ENCODE results near the gene FAM114A2.
"Not testable (repeated sequence)": the region's sequence is repeated elsewhere in the genome, so short reads cannot be mapped to it uniquely, and the experiment has no call there.

The FAM114A2 gene

DNA sequence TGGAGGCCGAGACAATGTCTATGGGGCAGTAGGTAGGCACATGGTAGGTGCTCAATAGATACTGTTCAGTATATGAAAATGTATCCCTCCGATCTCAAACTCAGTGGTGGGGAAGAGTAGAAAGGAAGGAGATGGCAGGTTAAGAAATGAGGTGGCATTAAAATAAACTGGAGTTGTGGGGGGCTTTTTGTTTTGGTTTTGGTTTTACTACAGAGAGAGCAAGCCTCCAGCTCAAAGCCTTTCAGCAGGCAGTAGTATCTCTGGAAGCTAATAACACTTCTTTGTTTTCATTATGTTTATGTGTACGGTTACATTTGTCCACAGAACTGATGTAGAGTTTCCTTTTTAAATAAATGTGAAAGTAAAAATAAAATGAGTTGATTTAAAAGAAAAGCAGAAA is 8.6 kb upstream of the FAM114A2 start:
- no peak for DNase-seq

DNA sequence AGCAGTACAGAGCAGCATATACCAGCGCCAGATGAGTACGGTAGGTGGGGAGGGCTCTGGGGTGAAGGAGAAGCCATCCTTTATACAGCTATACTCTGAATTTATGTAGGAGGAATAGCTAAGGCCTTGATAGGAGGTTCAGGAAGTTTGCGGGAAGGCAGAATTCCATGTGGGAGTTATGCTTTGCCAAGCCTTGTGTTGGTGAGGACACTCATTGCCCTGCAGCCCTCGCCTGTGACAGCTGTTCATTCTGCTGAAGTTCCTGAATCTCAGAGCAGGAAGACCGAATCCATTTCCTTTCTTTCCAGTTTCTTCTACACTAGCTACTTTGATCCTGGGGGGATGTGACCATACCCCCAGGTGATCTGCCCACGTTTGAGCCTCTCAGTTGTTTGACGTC is 7.8 kb upstream of the FAM114A2 start:
- no peak for DNase-seq

DNA sequence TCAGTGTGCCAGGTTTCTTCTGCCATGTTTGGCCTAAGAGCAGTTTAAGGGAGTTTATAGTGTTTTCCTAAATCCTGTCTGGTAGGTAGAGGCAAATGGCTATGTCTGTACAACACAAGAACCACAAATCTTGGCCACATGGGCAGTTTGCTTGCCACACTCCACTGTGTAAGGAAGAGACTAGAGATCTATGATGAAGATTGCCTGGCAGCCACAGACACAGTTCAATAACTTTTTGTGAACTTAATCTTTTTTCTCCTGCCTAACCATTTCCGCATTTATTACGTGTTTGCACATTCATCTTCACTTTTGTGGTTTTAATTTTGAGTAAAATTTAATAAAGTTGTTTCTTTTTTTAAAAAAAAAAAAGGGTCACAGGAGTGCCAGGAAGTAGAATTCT is 5.9 kb upstream of the FAM114A2 start:
- DNase-seq, result no peak

DNA sequence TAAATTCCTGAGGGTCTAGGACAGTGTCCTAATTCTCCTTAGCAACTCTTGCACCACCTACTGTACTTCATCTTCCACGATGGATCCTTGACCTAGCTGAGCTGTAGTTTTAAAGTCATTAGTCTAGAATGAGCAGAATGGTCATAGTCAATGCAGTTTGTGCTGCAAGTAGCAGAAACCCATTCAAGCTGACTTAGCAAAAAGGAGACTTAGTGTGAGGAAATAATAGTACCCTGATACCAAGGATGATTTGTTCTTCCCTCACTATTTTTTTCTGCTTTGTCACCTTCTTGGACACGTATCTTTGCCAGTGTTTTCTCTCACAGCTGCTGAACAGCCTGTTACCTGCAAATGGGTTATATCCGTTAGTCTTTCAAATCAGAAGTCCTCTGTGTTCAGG is 5.4 kb upstream of the FAM114A2 start:
- no peak for DNase-seq

GRCh38 chr5:154042766-154043165 is 4.1 kb upstream of the FAM114A2 start:
- DNase-seq, result no peak

DNA sequence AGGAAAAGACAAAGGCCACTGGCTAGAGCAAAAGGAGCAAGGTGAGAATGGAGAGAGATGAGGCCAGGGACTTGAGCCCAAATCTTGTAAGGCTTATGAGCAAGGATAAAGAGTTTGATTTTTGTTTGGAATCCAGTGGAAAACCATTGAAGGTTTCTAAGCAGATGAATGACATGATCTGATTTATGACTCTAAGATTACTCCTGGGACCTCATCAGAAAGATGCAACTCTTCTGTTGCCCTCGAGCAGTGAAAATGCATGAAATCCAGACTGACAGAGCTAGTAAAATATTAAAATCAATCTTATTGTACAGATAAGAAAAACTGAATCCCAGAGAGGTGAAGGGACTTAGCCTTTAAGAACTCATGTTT is 734 bp upstream of the FAM114A2 start:
- no peak for DNase-seq

GRCh38 chr5:154038261-154038706 is 426 bp downstream of the FAM114A2 start:
- no peak for DNase-seq

GRCh38 chr5:154034944-154035343 is 3.8 kb downstream of the FAM114A2 start:
- DNase-seq, result no peak

- DNase-seq, result no peak
Measured at GRCh38 chr5:154031937-154032489, 6.7 kb downstream of the FAM114A2 start.

DNA sequence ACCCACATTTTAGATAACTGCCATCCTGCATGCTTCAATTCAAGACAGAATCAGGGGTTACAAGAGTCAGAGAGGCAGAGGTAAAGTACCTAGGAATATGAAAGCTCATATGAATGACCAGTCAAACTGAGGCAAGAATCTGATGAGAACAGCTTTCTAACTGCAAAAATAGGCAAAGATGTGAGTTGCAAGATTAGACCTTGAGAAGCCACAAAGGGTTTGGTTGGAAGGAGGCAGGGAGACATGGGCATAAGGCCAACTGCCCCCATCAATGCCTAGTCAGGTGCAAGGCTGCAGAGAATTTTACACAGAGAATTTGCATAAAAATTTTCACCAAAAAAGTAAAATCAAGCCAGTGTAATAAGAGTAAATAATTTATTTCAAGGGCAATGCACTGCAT is 12.8 kb downstream of the FAM114A2 start:
- no peak for DNase-seq

GRCh38 chr5:154018919-154019318 is 19.8 kb downstream of the FAM114A2 start:
- not testable (repeated sequence) for DNase-seq

- DNase-seq, result no peak
Measured at GRCh38 chr5:154015071-154015693, 23.5 kb downstream of the FAM114A2 start.

DNA sequence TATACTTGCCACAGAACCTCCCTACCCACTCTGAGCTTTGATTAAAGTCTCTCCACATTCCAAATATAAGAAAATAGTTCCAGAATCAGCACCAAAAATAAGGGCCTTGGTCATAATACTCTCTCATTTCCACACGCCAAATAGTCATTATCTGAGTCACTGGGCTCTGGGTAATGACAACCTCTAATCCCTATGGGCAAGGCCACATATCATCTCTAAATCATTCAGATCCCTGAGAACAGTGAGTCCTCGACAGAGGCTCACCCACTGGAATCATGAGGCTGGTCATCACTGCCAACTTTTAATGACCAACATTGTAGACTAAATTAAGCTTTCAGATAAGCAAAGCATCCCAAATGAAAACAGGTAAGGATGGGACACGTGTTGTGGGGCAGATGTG is 28.1 kb downstream of the FAM114A2 start:
- no peak for DNase-seq

GRCh38 chr5:154005648-154006047 is 33.1 kb downstream of the FAM114A2 start:
- no peak for DNase-seq

DNA sequence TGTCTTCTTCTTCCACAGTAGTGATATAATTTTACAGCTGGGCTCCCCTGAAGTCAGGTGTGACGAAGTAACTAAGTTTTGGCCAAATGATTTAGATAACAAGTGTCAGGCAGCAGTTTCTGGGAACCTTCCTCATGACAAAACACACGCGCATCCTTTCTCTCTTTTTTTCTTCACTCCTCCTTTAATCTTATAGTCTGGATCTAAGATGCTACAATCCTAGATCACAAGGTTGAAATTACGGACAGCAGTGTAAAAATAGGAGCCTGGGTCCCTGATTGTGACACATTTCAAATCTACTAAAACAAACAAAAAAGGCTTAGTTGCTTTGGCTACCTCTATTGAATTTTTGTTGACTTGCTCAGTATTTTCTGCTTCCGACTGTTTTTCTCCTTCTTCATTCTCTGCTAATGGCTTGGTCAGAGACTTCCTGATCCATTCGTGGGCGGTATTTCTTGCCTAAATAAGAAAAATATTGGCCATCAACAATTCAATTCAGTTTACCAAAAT is 36.1 kb downstream of the FAM114A2 start:
- DNase-seq, result no peak

DNA sequence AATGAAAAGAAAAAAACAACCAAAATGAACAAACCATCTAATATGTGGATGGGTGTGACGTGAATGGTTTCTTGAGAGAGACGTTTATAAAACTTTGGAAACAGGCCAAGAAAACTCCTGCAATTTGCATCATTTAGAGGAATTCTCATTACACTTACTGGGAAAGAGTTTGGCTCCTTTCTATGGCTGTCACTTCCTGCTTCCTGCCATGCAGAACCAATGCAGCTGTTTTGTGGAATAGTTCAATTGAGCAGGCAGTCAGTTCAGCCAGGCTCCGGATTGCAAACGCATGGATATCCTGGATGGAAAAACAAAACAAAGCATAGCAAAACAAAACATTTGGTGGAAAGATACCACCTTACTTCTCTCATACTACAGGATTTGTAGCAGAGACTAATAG is 36.6 kb downstream of the FAM114A2 start:
- no peak for DNase-seq

DNA sequence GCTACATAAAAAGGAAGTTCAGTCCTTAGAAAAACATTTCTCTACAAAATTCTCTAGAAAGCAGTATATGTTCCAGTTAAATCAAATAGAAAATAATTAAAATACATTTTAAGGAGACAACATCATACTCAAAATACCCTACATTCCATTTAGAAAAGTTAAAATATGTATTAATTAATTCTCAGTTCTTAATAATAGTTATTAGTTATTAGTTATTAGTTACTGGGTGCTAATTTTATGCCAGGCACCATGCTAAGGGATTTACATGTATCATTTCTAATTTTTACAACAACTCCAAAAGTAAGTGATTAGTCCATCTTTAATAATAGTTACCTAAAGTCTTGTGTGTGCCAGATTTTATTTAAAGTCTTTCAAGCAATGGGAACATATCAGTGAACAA is 38.0 kb downstream of the FAM114A2 start:
- DNase-seq, result no peak

GRCh38 chr5:153999995-154000394 is 38.7 kb downstream of the FAM114A2 start:
- no peak for DNase-seq

DNA sequence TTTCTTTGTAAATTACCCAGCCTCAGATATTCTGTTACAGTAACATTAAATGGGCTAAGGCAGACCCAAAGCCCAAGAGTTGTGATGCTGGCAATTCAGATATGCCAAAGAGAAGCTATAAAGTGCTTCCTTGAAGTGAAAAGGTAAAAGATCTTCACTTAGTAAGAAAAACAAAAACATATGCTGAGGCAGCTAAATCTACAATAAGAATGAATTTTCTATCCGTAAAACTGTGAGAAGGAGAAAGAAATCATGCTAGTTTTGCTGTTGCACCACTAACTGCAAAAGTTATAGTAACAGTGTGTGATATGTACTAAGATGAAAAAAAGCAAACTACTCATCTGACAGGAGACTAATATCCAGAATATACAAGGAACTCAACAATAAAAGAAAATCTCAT is 39.9 kb downstream of the FAM114A2 start:
- no peak for DNase-seq

DNA sequence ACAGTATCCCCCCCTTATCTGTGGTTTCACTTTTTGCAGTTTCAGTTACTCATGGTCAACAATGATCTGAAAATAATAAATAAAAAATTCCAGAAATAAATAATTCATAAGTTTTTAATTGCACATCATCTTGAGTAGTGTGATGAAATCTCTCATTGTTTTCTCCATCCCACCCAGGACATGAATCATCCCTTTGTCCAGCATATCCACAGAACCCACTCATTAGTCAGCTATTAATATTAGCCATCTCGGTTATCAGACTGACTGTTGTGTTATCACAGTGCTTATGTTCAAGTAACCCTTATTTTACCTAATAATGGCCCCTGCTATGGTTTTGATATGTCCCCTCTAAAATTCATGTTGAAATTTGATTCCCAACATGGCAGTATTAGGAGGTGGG is 40.7 kb downstream of the FAM114A2 start:
- DNase-seq, result no peak

- DNase-seq, result no peak
Measured at GRCh38 chr5:153991168-153991567, 47.5 kb downstream of the FAM114A2 start.

- DNase-seq, result no peak
Measured at GRCh38 chr5:153988510-153988909, 50.2 kb downstream of the FAM114A2 start.

DNA sequence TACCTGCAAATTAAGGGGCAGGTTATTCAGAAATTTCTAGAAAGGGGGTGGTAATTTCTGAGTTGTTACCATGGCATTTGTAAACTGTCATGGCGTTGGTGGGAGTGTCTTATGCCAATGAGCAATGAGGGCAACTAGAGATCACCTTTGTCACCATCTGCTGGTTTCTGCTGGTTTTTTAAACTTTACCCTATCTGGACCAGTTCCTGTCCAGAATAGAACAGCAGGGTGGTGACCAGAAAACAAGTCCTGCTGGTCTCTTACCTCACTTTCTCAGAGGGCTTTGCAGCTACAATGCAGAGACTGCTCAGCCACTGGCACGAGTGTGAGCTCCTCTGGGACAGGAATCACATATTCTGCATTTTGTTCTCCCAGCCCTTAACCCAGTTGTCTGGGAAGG is 51.4 kb downstream of the FAM114A2 start:
- no peak for DNase-seq

- DNase-seq, result no peak
Measured at GRCh38 chr5:153985498-153985897, 53.2 kb downstream of the FAM114A2 start.

- no peak for DNase-seq
Measured at GRCh38 chr5:153983885-153984284, 54.8 kb downstream of the FAM114A2 start.

All from cerebellar nuclear complex (tissue), 1 donor.